OCI-LY3 (cell line): ENCODE data around the gene TMEM132D.

Experiments
- H2AFZ ChIP-seq: fragments of 200-600, 300-600 bp; shearing (Covaris generic); 2 replicates; pipeline ENCODE4 v1.6.0; 2014; ENCODE audit warnings: antibody characterized with exemption, low read depth, low read length
- H3K27ac ChIP-seq: fragments of 200-600, 300-600 bp; sonication (generic); 2 replicates; pipeline ENCODE4 v1.5.1; 2014; ENCODE audit warnings: mild to moderate bottlenecking, low read length, moderate library complexity, mixed read lengths
- H3K27me3 ChIP-seq: fragments of 200-600, 300-600 bp; sonication (generic); 2 replicates; pipeline ENCODE4 v1.6.1; 2014; ENCODE audit warnings: low read depth, low read length, mixed read lengths
- H3K36me3 ChIP-seq: fragments of 200-600, 300-600 bp; sonication (generic); replicated peaks from 2 replicates; pipeline ENCODE3; 2014; ENCODE audit warnings: low read depth, low read length, mixed read lengths
- H3K4me1 ChIP-seq: fragments of 300-600, 200-600 bp; sonication (generic); 2 replicates; pipeline ENCODE4 v1.6.1; 2014; ENCODE audit warnings: low read length, mixed read lengths
- H3K4me2 ChIP-seq: fragments of 200-600, 300-600 bp; sonication (generic); 2 replicates; pipeline ENCODE4 v1.6.1; 2014; ENCODE audit warnings: low read length, mixed read lengths
- H3K4me3 ChIP-seq: fragments of 300-600, 200-600 bp; sonication (generic); 2 replicates; pipeline ENCODE4 v1.5.1; 2014; ENCODE audit warnings: antibody characterized with exemption, mild to moderate bottlenecking, low read length, moderate library complexity
- H3K79me2 ChIP-seq: fragments of 300-600, 200-600 bp; shearing (Covaris generic); 2 replicates; pipeline ENCODE4 v1.6.1; 2014; ENCODE audit warnings: mild to moderate bottlenecking, low read length, mixed read lengths
- H3K9ac ChIP-seq: fragments of 300-600, 200-600 bp; shearing (Covaris generic); 2 replicates; pipeline ENCODE4 v1.6.0; 2014; ENCODE audit warnings: mild to moderate bottlenecking, low read length, moderate library complexity
- H3K9me3 ChIP-seq: fragments of 200-600, 300-600 bp; shearing (Covaris generic); 2 replicates; pipeline ENCODE4 v1.6.1; 2014; ENCODE audit warnings: low read length, mixed read lengths; ENCODE audit not compliant: insufficient read depth
- H4K20me1 ChIP-seq: fragments of 200-600, 300-600 bp; sonication (generic); 2 replicates; pipeline ENCODE4 v1.6.1; 2016; ENCODE audit warnings: low read length, mixed read lengths; ENCODE audit not compliant: insufficient read depth
- CTCF ChIP-seq: fragments of 200-600, 300-600 bp; sonication (generic); IDR thresholded peaks from 2 replicates; pipeline ENCODE4 v1.5.1; 2014; ENCODE audit warnings: antibody characterized with exemption, low read length, low read depth
- EZH2phosphoT487 ChIP-seq: fragments of 200-600 bp; shearing (Covaris generic); IDR thresholded peaks from 2 replicates; pipeline ENCODE4 v1.6.1; 2018; ENCODE audit warnings: antibody characterized with exemption, mixed run types, low read depth

TMEM132D gene

DNA sequence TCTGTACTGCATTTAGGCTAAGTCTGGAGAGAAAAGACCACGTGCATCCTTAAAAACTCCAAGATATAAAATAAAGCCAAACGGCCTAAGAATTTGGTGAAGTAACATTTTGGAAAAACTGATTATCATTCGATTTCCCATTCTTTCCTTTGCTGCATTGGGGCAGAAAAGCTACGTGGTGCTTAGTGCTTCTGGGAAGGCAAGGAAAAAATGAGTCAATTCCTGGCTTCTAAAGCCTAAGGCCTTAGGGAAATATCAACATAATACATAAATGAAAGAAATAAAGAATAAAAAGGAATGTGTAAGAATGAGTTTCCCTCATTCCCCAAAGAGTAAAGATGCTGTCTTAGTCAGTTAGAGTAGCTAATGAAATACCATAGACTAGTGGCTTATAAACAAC lies 530.1 kb downstream of the TMEM132D start:
- TF ChIP-seq CTCF: no peak

GRCh38 chr12:129372876-129373275 lies 530.9 kb downstream of the TMEM132D start:
- Histone ChIP-seq H3K4me2 (no peak overlapping the region), H3K27me3 (no peaks in the 10 kb centered on the region), H3K4me1 (no peaks in the 10 kb centered on the region), H3K36me3 (no peaks in the 10 kb centered on the region), H4K20me1 (no peaks in the 10 kb centered on the region), H3K27ac (no peak overlapping the region), H2AFZ (no peak overlapping the region), H3K4me3 (no peak overlapping the region), H3K9ac (no peak overlapping the region), H3K79me2 (no peaks in the 10 kb centered on the region), H3K9me3 (no peaks in the 10 kb centered on the region)
- TF ChIP-seq EZH2phosphoT487 (no peak), CTCF (no peak)

More for the DNA sequence above, 530.1 kb downstream of the TMEM132D start:
- H3K4me1 ChIP-seq: no peaks in the 10 kb centered on the region
- no peaks in the 10 kb centered on the region for H3K9me3 ChIP-seq
- H3K27ac ChIP-seq: no peak overlapping the region
- no peak overlapping the region for H3K4me2 ChIP-seq
- H2AFZ ChIP-seq: no peak overlapping the region
- no peaks in the 10 kb centered on the region for H3K36me3 ChIP-seq
- no peaks in the 10 kb centered on the region for H4K20me1 ChIP-seq
- H3K4me3 ChIP-seq: no peak overlapping the region
- H3K9ac ChIP-seq: no peak overlapping the region
- H3K79me2 ChIP-seq: no peaks in the 10 kb centered on the region
- no peaks in the 10 kb centered on the region for H3K27me3 ChIP-seq

GRCh38 chr12:129372348-129372747 lies 531.5 kb downstream of the TMEM132D start:
- no peaks in the 10 kb centered on the region for H3K27me3 ChIP-seq
- no peak overlapping the region for H3K4me3 ChIP-seq
- no peaks in the 10 kb centered on the region for H3K79me2 ChIP-seq
- H2AFZ ChIP-seq: no peak overlapping the region
- TF ChIP-seq CTCF (no peak), EZH2phosphoT487 (no peak)
- no peak overlapping the region for H3K27ac ChIP-seq
- no peaks in the 10 kb centered on the region for H3K4me1 ChIP-seq
- H4K20me1 ChIP-seq: no peaks in the 10 kb centered on the region
- H3K36me3 ChIP-seq: no peaks in the 10 kb centered on the region
- no peak overlapping the region for H3K9ac ChIP-seq
- no peak overlapping the region for H3K4me2 ChIP-seq
- H3K9me3 ChIP-seq: no peaks in the 10 kb centered on the region

DNA sequence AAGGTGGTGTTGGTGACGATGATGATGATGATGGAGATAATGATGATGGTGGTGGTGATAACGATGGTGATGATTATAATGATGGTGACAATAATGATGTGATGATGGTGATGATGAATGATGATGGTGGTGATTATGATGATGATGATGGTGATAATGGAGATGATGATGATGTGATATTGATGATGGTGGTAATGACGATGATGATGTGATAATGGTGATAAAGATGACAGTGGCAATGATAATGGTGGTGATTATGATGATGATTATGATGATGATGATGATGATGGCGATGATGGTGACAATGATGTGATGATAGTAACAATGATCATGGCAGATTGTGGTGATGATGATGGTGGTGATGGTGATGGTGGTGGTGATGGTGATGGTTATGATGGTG lies 532.6 kb downstream of the TMEM132D start:
- TF ChIP-seq CTCF (no peak), EZH2phosphoT487 (no peak)

More for the DNA sequence above, 532.6 kb downstream of the TMEM132D start:
- no peak overlapping the region for H3K27ac ChIP-seq
- H3K4me2 ChIP-seq: no peak overlapping the region
- H3K4me3 ChIP-seq: no peak overlapping the region
- H3K4me1 ChIP-seq: no peaks in the 10 kb centered on the region
- H3K9me3 ChIP-seq: no peaks in the 10 kb centered on the region
- no peaks in the 10 kb centered on the region for H3K79me2 ChIP-seq
- no peaks in the 10 kb centered on the region for H3K36me3 ChIP-seq
- H4K20me1 ChIP-seq: no peaks in the 10 kb centered on the region
- no peak overlapping the region for H3K9ac ChIP-seq
- no peak overlapping the region for H2AFZ ChIP-seq
- H3K27me3 ChIP-seq: no peaks in the 10 kb centered on the region
